22Rv1 (cell line): Measurements from ENCODE around the gene ZNF101.

Experiments
- ZFX ChIP-seq: fragments of 450-650 bp; IDR thresholded peaks from 2 replicates; pipeline ENCODE4 v1.6.1; 2017; ENCODE audit warnings: antibody characterized with exemption, borderline replicate concordance
- TF ChIP-seq, protein P1 (sequence below): fragments of 450-650 bp; IDR thresholded peaks from 2 replicates; pipeline ENCODE4 v1.5.1; 2017; ENCODE audit warnings: mild to moderate bottlenecking

DNA sequence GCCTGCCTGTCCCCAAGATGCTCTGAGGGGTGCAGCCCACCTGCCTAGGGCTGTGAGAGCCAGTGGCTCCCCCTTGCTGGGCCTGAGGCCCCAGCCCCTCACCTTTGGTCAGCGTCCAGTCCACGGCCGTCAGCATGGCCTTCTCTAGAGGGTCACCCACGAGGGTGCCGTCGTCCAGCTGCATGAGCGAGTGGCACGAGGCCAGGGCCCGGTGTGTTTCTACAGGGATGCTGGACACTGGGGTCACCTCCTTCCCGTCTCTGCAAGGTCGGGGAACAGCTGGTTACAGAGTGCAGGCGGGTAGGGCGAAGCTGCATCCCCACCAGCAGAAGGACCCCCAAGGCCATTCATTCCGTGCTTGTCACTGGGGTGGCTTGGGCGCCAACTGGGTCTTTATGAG lies 14.2 kb upstream of the ZNF101 start:
- TF ChIP-seq, protein P1, sequence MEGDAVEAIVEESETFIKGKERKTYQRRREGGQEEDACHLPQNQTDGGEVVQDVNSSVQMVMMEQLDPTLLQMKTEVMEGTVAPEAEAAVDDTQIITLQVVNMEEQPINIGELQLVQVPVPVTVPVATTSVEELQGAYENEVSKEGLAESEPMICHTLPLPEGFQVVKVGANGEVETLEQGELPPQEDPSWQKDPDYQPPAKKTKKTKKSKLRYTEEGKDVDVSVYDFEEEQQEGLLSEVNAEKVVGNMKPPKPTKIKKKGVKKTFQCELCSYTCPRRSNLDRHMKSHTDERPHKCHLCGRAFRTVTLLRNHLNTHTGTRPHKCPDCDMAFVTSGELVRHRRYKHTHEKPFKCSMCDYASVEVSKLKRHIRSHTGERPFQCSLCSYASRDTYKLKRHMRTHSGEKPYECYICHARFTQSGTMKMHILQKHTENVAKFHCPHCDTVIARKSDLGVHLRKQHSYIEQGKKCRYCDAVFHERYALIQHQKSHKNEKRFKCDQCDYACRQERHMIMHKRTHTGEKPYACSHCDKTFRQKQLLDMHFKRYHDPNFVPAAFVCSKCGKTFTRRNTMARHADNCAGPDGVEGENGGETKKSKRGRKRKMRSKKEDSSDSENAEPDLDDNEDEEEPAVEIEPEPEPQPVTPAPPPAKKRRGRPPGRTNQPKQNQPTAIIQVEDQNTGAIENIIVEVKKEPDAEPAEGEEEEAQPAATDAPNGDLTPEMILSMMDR, result no peak
- no peak for TF ChIP-seq ZFX
